BLaER1 (cell line): ENCODE data around the gene TRIM17.

Experiments used
- H3K27ac ChIP-seq: shearing (Covaris generic); formaldehyde crosslinking; 2 replicates; pipeline ENCODE4 v1.8.1; 2022
- H3K27me3 ChIP-seq: shearing (Covaris generic); formaldehyde crosslinking; 2 replicates; pipeline ENCODE4 v1.8.1; 2022
- H3K36me3 ChIP-seq: shearing (Covaris generic); formaldehyde crosslinking; 2 replicates; pipeline ENCODE4 v1.8.1; 2022
- H3K4me1 ChIP-seq: shearing (Covaris generic); formaldehyde crosslinking; 2 replicates; pipeline ENCODE4 v1.8.1; 2022
- H3K4me2 ChIP-seq: shearing (Covaris generic); formaldehyde crosslinking; 2 replicates; pipeline ENCODE4 v1.8.1; 2022
- H3K4me3 ChIP-seq: shearing (Covaris generic); formaldehyde crosslinking; 2 replicates; pipeline ENCODE4 v1.8.1; 2022
- H3K9ac ChIP-seq: shearing (Covaris generic); formaldehyde crosslinking; 2 replicates; pipeline ENCODE4 v1.8.1; 2022
- H3K9me3 ChIP-seq: shearing (Covaris generic); formaldehyde crosslinking; 2 replicates; pipeline ENCODE4 v1.8.1; 2022
- H4K20me1 ChIP-seq: shearing (Covaris generic); formaldehyde crosslinking; 2 replicates; pipeline ENCODE4 v1.8.1; 2022
- Cebpa-rat ChIP-seq: shearing (Covaris generic); IDR thresholded peaks from 2 replicates; pipeline ENCODE4 v1.8.1; 2022

Gene TRIM17

DNA sequence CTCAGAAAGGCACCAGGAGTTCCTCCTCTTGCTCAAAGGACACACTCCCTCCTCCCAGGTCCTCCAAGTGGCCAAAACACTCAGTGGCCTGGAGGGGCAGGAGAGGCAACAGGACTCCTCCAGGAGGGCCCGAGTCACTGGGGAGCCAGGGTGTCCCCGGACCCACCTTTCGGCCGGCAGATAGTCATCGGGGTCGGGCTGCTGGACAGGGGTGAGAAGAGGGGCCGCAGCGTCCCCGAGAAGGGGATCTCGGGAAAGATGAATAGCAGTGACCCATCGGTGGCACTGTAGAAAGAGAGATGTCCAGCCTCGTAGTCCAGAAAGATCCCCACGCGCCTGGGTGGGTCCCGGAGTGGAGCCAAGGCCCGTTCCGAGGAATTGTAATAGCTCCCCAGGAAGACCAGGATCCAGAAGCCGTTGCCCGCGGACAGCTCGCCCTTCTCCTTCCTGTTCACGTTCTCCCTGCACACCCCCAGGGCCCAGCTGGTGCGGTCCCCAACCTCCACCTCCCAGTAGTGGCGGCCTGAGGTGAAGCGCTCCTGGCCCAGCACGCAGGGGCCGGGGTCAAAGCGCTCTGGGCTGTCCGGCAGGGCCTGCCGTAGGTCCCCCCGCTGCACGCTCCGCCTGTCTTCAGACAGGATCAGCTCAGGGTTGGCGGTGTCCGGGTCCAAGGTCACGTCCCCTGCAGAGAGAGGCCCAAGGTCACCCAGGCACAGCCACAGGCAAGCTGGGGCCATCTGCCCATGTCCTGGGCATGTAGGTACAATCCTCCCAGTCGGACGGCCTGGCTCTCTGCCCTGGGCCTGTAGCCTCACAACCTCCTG, 21.9 kb downstream of the TRIM17 start:
- peaks cover 83% of the 10 kb centered on the region for H3K36me3 ChIP-seq

DNA sequence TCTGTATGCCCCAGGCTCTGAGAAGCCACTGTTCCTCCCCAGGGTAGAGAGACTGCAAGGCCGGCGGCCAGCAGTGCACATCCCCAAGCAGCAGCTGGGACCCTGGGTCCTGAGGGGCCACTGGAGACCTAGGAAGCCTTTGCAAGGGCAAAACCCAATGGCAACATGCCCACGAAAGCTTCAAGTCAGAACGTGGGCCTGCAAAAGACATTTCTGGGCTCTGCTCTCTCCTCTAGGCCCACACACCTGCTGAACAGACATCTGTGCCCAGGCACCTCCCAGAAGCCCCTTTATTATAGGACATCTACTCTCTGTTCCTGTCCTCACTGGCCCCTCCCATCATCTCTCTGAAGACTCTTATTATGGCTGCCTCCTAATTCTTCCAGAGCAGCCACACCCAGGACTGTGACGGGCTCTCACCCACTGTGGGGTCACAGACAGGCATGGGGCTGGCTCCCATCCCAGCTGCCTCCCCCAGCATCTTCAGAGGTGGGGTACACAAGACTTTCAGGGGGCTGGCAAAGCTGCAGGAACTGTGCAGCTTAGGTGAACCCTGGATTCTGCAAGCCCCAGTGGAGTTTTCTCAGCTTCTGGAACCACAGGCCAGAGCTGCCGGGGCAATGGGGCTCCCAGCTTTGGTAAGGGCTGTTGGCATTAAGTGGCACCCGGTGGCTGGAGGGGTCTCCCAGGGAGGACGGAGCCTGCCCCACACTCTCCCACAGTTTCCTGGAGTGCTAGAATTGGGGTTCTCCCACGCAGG, 22.7 kb downstream of the TRIM17 start:
- no peak overlapping the region for H3K4me2 ChIP-seq
- peaks cover 76% of the 10 kb centered on the region for H3K36me3 ChIP-seq
- H3K27me3 ChIP-seq, result no peaks in the 10 kb centered on the region
- peaks cover 76% of the 10 kb centered on the region for H4K20me1 ChIP-seq
- H3K9ac ChIP-seq, result no peak overlapping the region
- no peak for TF ChIP-seq Cebpa-rat
- no peak overlapping the region for H3K27ac ChIP-seq
- H3K9me3 ChIP-seq, result no peaks in the 10 kb centered on the region
- H3K4me3 ChIP-seq, result no peak overlapping the region
- no peaks in the 10 kb centered on the region for H3K4me1 ChIP-seq

More for the DNA sequence above, 21.9 kb downstream of the TRIM17 start:
- Histone ChIP-seq H3K4me1 (no peaks in the 10 kb centered on the region), H3K4me3 (no peak overlapping the region), H3K9ac (no peak overlapping the region), H3K27ac (no peak overlapping the region), H3K27me3 (no peaks in the 10 kb centered on the region), H4K20me1 (peaks cover 83% of the 10 kb centered on the region), H3K9me3 (no peaks in the 10 kb centered on the region), H3K4me2 (no peak overlapping the region)
- TF ChIP-seq Cebpa-rat, result no peak

DNA sequence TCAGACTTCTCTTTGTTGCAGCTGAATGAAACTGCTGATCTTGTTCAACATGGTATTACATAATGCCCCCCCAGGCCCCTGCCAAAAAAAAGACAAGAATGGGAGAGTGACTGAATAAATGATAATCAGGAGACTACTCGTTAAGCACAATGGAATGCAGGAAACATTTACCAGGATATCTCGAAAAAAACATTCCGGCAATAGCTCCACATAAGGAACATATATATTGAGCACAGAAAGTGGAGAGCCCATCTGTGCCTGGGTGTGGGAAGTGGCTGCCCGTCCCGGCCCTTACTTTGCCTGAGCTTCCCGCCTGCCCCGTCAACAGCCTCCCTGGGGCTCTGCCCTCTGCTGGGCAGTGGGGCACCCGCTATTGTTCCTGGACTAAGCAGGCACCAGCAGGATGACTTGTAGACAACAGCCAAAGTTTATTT, 23.4 kb downstream of the TRIM17 start:
- H3K4me1 ChIP-seq, result no peaks in the 10 kb centered on the region
- peaks cover 69% of the 10 kb centered on the region for H3K36me3 ChIP-seq
- TF ChIP-seq Cebpa-rat, result no peak
- no peak overlapping the region for H3K4me2 ChIP-seq
- H3K9me3 ChIP-seq, result no peaks in the 10 kb centered on the region
- no peak overlapping the region for H3K9ac ChIP-seq
- H3K4me3 ChIP-seq, result no peak overlapping the region
- no peaks in the 10 kb centered on the region for H3K27me3 ChIP-seq
- no peak overlapping the region for H3K27ac ChIP-seq
- peaks cover 69% of the 10 kb centered on the region for H4K20me1 ChIP-seq

DNA sequence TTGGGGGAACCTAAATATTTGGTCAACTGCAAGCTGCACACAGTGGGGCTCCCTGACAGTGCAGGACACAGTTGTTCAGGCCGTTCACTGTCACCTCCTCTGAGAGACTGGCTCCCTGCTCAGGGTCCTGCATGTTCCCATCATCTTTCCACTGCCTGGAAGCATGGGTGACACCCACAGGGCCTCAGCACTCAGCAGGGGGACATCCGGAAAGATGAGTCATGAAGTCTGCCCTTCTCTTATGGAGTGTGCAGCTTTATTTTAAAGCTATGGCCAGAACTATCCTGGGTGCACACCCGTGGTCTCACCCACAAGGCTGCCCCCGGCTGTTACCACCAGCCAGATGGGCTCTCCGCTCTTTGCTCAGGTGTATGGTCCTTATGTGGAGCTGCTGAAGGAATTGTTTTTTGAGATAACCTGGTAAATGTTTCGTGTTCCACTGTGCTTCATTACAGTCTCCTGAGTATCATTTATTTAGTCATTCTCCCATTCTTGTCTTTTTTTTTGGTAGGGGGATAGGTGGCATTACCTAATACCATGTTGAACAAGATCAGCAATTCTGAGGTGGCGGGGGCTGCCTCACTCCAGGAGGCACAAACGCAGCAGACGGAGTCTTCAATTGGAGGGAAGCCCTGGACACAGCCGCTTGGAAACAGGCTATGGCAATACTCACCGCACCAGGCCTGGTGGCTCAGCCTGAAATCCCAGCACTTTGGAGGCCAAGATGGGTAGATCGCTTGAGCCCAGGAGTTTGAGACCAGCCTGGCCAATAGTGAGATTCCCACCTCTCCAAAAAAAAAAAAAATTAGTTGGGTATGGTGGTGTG, 24.3 kb downstream of the TRIM17 start:
- Histone ChIP-seq H3K27me3 (no peaks in the 10 kb centered on the region), H3K9ac (no peak overlapping the region), H3K4me2 (no peak overlapping the region), H4K20me1 (peaks cover 60% of the 10 kb centered on the region), H3K27ac (no peak overlapping the region), H3K4me1 (no peaks in the 10 kb centered on the region), H3K9me3 (no peaks in the 10 kb centered on the region), H3K36me3 (peaks cover 60% of the 10 kb centered on the region), H3K4me3 (no peak overlapping the region)
- no peak for TF ChIP-seq Cebpa-rat

DNA sequence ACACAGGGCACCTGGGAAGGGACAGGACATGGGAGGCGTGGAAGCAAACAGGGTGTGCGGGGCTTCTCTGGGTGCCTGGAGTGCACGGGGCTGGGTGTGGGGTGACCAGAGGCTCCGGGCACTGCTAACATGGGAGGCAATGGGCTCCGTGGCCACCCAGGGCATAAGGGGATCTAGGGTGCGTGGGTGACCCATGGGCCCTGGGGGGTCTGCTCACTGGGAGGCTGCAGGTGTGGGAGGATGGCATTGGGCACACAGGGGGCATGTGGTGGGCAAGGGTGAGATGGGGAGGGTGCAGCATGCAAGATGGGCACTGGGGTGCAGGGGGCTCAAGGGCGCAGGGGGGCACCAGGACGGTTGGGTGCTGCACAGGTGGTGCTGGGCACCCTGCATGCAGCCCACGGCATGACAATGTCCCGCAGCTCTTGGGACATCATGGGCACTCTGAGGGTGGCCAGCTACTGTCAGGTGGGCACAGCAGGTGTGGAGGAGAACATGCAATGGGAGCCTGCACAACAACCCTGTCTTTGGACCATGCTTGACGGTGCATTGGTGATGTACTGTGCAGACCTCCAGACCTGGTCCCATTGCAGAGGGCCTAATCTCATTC, 25.1 kb downstream of the TRIM17 start:
- H3K4me3 ChIP-seq, result no peak overlapping the region
- no peaks in the 10 kb centered on the region for H3K4me1 ChIP-seq
- no peak overlapping the region for H3K9ac ChIP-seq
- H3K36me3 ChIP-seq, result peaks cover 52% of the 10 kb centered on the region
- no peak overlapping the region for H3K4me2 ChIP-seq
- H3K9me3 ChIP-seq, result no peaks in the 10 kb centered on the region
- no peak overlapping the region for H3K27ac ChIP-seq
- H3K27me3 ChIP-seq, result no peaks in the 10 kb centered on the region
- peaks cover 53% of the 10 kb centered on the region for H4K20me1 ChIP-seq
- TF ChIP-seq Cebpa-rat, result no peak

DNA sequence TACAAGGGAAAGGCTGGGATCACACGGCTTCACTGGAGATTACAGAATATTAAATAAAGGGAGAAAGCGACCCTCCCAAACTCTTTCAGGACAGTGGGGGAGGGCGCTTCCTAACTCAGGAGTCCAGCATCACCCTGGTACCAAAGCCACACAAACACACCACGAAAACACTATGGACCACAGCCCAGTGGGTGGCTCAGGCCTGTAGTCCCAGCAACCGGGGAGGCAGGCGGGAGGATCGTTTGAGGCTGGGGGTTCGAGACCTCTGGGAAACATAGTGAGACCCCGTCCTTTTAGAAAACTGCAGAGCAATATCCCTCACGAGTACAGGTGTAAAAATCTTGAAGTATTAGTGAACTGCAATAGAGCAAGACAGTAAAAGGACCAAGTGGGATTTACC, 26.0 kb downstream of the TRIM17 start:
- no peak overlapping the region for H3K27ac ChIP-seq
- no peak for TF ChIP-seq Cebpa-rat
- no peak overlapping the region for H3K4me3 ChIP-seq
- H3K9me3 ChIP-seq, result no peaks in the 10 kb centered on the region
- no peak overlapping the region for H3K4me2 ChIP-seq
- H3K36me3 ChIP-seq, result peaks cover 43% of the 10 kb centered on the region
- H3K4me1 ChIP-seq, result no peaks in the 10 kb centered on the region
- no peaks in the 10 kb centered on the region for H3K27me3 ChIP-seq
- peaks cover 45% of the 10 kb centered on the region for H4K20me1 ChIP-seq
- no peak overlapping the region for H3K9ac ChIP-seq

DNA sequence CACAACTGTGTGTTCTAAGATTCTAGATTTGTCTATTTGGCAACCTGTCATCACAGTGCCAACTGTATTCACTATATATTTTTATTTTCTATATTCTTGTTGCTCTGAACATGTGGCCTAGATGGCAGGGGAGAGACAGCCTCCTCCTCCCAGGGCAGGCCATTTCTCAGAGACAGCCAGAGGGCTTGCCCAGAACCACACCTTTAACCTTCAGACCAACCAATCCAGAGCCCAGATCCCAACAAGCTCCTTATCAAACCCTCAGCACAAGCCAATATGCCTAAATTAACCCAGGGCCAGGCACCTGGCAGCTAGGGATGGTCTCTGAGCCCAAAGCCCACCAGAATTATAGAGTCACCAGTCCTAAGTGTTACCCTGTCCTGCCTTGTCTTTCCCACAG, 29.3 kb downstream of the TRIM17 start:
- H3K4me3 ChIP-seq, result no peak overlapping the region
- peaks cover 10% of the 10 kb centered on the region for H3K36me3 ChIP-seq
- no peaks in the 10 kb centered on the region for H3K9me3 ChIP-seq
- no peaks in the 10 kb centered on the region for H3K4me1 ChIP-seq
- H3K9ac ChIP-seq, result no peak overlapping the region
- H3K27ac ChIP-seq, result no peak overlapping the region
- peaks cover 11% of the 10 kb centered on the region; the same call in 1 of the 2 replicates for H4K20me1 ChIP-seq
- TF ChIP-seq Cebpa-rat, result no peak
- no peak overlapping the region for H3K4me2 ChIP-seq
- H3K27me3 ChIP-seq, result no peaks in the 10 kb centered on the region

DNA sequence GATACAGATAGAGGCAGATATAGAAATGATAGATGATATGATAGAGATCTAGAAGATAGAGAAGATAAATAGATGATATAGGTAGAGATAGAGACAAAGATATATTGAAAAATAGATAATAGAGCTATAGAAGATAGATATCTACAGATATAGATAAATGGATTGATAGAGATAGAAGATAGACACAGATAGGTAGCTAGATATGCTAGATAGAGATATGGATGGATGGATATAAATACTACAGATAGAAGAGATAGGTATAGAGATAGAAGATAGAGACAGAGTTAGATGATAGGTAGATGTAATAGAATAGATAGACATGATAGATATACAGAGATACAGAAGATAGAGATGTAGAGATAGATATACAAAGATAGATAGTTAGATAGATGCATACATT, 31.4 kb downstream of the TRIM17 start:
- no peak overlapping the region for H3K4me2 ChIP-seq
- H3K36me3 ChIP-seq, result no peaks in the 10 kb centered on the region
- no peak overlapping the region for H3K4me3 ChIP-seq
- H3K4me1 ChIP-seq, result no peaks in the 10 kb centered on the region
- H3K27ac ChIP-seq, result no peak overlapping the region
- TF ChIP-seq Cebpa-rat, result no peak
- no peak overlapping the region for H3K9ac ChIP-seq
- H4K20me1 ChIP-seq, result no peaks in the 10 kb centered on the region
- H3K27me3 ChIP-seq, result peaks cover under 1% of the 10 kb centered on the region; the same call in 1 of the 2 replicates
- H3K9me3 ChIP-seq, result no peaks in the 10 kb centered on the region

DNA sequence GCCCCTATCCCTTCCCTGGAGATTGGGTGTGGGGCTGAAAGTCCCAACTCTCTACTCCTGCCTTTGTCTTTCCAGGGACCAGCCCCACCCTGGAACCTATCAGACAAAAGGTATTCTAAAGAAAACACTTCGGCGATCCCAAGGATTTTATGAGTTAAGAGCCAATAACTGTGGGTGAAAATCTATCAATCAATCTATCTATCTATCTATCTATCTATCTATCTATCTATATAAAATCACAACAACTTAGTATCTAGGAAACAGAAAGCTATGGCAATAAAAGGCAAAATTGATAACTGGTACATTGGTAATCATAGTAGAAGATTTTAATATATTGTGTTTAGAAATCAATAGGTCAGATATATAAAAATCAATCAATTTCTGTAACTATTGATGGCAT, 32.9 kb downstream of the TRIM17 start:
- H3K4me1 ChIP-seq, result peaks cover 8% of the 10 kb centered on the region
- peaks cover 6% of the 10 kb centered on the region; the same call in 1 of the 2 replicates for H4K20me1 ChIP-seq
- H3K4me2 ChIP-seq, result no peak overlapping the region
- no peak overlapping the region for H3K4me3 ChIP-seq
- no peak overlapping the region for H3K9ac ChIP-seq
- H3K9me3 ChIP-seq, result no peaks in the 10 kb centered on the region
- H3K27me3 ChIP-seq, result peaks cover 15% of the 10 kb centered on the region
- no peak overlapping the region for H3K27ac ChIP-seq
- no peak for TF ChIP-seq Cebpa-rat
- H3K36me3 ChIP-seq, result no peaks in the 10 kb centered on the region
